GM18505 (cell line): ENCODE data around the gene DELE1.
A peak's percentile ranks its signal among the peaks of the same experiment; 100 is the strongest.

Source experiments
- ATAC-seq: cut with Tn5 transposase; IDR thresholded peaks from one replicate; pipeline ENCODE4 v1.9.1; 2021; ENCODE audit not compliant: unreplicated experiment
- POLR2A ChIP-seq: IDR thresholded peaks from 4 replicates; pipeline ENCODE4 v1.6.1; 2011; ENCODE audit warnings: borderline replicate concordance; ENCODE audit not compliant: insufficient read depth, insufficient read length; ENCODE audit errors: extremely low read depth

Gene DELE1

GRCh38 chr5:141966275-141966962, 42.7 kb downstream of the DELE1 start:
- no peak for TF ChIP-seq POLR2A
- no peak for ATAC-seq

DNA sequence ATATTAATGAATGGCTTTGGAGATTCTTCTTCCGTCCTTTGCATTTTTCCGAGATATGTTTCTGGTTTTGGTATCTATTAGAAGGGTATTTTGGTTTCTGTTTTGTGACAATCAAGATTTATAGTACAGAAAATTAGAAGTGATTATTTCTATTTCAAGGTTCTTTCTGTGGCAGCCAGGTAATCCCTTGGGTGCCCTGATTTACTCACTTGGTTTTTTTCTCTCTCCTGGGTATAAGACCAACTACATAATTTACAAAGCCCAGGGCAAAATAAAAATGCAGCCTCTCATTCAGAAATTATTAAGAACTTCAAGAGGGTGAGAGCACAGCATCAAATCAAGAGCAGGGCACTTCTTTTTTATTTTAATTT, 43.3 kb downstream of the DELE1 start:
- no peak for ATAC-seq
- TF ChIP-seq POLR2A, result no peak

DNA sequence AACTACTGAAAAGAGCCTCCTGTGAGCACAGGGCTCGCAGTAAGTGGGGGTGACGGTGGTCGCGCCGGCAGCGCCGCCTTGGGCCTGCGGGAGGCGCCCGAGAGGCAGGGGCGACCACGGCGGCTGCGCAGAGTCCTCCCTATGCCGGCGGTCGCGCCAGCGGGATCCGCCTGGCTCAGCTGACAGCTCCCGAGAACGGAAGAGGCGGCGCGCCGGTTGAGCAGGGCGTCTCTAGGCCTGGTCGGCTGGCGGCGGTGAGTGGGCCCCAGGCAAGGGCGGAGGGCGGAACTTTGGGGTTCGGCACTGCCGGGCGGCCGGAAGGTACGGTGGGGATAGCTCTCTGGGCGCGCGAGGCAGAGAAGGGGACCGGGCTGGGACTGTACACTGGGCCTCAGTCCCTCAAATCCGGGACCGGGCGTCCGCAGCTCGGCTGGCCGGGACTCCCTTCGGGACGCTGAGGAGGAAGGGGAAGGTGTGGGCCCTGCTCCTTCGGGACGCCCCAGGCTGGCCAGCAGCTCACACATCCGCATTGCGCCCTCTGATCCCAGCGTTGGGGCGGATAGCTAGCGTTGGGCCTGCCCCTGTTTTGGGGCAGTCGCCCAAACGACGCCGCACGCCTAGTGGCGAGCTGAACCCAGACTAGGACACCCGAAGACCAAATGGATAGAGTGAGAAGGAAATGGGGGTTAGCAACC, 45.4 kb downstream of the DELE1 start, which contains the start of gene RNF14:
Gene RNF14, plus strand, starts transcription at position 192 of the 695 bp plus-strand sequence. CDS start 4,484 bp downstream, outside the sequence.
- peak; percentile 92 for ATAC-seq
- TF ChIP-seq POLR2A, result peak; percentile 95

- peak; percentile 47 for ATAC-seq
- TF ChIP-seq POLR2A, result no peak
Observed at GRCh38 chr5:141969783-141970771, 46.4 kb downstream of the DELE1 start.

- no peak for ATAC-seq
- no peak for TF ChIP-seq POLR2A
Observed at GRCh38 chr5:141973871-141974595, 50.4 kb downstream of the DELE1 start.

DNA sequence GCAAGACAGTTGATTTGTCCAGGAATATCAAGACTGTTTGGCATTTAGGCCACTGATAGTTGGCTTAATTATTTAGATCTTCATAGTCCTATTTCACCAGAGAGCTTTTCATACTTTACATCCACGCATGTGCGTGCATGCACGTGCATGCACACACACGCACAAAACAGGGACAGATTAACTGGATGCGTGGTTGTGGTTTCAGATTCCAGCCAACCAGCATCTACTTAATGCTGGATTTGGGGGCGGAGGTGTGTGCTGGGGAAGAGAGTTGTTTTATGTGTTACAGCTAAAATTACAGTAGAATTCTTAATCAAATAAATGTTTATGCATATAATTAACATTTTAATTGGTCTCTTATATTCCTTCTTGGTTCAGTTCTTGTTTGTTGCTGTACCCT, 52.5 kb downstream of the DELE1 start:
- no peak for ATAC-seq
- TF ChIP-seq POLR2A, result no peak

DNA sequence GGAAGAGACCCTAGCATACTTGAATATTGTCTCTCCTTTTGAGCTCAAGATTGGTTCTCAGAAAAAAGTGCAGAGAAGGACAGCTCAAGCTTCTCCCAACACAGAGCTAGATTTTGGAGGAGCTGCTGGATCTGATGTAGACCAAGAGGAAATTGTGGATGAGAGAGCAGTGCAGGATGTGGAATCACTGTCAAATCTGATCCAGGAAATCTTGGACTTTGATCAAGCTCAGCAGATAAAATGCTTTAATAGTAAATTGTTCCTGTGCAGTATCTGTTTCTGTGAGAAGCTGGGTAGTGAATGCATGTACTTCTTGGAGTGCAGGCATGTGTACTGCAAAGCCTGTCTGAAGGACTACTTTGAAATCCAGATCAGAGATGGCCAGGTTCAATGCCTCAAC, 54.7 kb downstream of the DELE1 start:
- TF ChIP-seq POLR2A, result no peak
- ATAC-seq, result no peak

GRCh38 chr5:141982626-141983025, 59.0 kb downstream of the DELE1 start:
- no peak for TF ChIP-seq POLR2A
- ATAC-seq, result no peak

DNA sequence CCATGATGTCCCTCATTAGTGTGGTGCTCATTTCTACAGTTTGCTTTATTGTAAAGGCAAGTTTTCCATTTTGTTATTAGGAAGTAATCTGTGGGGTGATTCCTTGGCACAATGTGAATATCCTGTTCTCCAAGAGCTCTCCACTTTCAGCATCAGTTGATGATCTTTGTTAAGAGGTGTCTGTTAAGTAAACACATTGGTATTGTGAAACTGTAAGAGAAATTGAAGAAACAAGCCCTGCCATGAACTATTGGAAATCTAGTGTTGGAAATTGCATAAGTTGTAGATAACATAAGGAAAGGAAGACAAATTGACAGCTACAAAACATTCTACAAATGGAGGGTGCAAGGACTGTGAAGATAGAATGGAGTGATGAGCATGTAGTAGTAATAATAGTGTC, 62.4 kb downstream of the DELE1 start:
- no peak for TF ChIP-seq POLR2A
- no peak for ATAC-seq

DNA sequence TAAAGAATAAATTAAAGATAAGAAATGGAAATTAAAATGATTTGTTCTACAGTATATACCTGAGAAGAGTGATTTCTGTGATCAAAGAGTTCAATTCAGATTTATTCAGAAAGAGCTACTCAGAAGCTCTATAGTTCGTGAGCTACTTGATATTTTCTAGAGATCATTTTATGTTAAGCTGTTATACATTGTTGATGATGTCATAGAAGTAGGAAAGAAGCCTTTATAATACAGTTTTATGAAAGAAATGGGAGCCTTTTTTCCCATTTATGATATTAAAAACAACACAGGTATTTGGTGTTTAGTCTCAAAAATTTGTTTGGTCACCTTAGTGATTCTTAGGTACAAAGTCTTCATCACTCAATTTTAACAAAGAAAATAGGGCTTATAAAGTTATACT, 66.0 kb downstream of the DELE1 start:
- ATAC-seq, result no peak
- TF ChIP-seq POLR2A, result no peak
